Stimulated activated effector memory CD8-positive, alpha-beta T cell treated with anti-CD3 and anti-CD28 coated beads, Interleukin-12 subunit alpha, Interleukin-12 subunit beta, amount 100 ng/mL, for 72 hours (primary cell): Measurements from ENCODE around the gene BORCS5.

Experiments
- ATAC-seq: fragments of 150-1000 bp; cut with Tn5 transposase; 2 replicates; pipeline ENCODE4 v1.10.0; 2021
- DNase-seq, 2 donors: peaks; one replicate each; pipeline ENCODE4 v3.0.0; 2021 to 2022; ENCODE audit warnings: low spot score in 2 of 2
- H3K27ac Mint-ChIP-seq: one replicate; pipeline ENCODE4 v1.8.0; 2022; ENCODE audit warnings: mild to moderate bottlenecking, mixed read lengths
- H3K36me3 Mint-ChIP-seq: one replicate; pipeline ENCODE4 v1.8.0; 2022; ENCODE audit warnings: mild to moderate bottlenecking, mixed read lengths
- H3K4me1 Mint-ChIP-seq: one replicate; pipeline ENCODE4 v1.8.0; 2022; ENCODE audit warnings: mixed read lengths
- H3K4me3 Mint-ChIP-seq: one replicate; pipeline ENCODE4 v1.8.0; 2022; ENCODE audit warnings: mild to moderate bottlenecking, mixed read lengths
- H3K9me3 Mint-ChIP-seq: one replicate; pipeline ENCODE4 v1.8.0; 2022; ENCODE audit warnings: mixed read lengths

The BORCS5 gene

GRCh38 chr12:12427568-12427967 lies 70.7 kb downstream of the BORCS5 start:
- Mint-ChIP-seq H3K27ac (peak overlapping the region; percentile 65), H3K4me1 (peaks cover 72% of the 10 kb centered on the region), H3K36me3 (no peaks in the 10 kb centered on the region), H3K4me3 (no peak overlapping the region), H3K9me3 (peaks cover 5% of the 10 kb centered on the region)
- DNase-seq (no peak), ATAC-seq (no peak)

DNA sequence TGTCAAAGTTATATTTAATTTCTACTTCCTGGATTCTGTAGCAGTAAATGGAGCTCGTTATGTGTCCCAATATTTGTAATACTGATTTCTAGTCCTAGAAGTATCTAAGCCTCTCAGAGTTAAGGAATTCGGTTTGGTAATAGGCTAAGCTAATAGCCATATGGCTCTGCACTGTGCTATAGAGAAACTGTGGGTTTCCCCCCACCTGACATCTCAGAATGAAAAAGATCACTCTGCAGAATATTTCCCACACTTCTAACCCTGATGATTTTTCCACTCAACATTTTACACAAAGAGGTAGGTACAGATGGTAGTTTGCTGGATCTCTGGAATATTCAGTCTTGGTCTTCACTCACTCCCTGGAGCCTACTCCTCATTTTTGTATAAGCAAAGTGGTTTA lies 71.2 kb downstream of the BORCS5 start:
- Mint-ChIP-seq H3K27ac (peak overlapping the region; percentile 65), H3K4me3 (no peak overlapping the region), H3K36me3 (no peaks in the 10 kb centered on the region), H3K4me1 (peaks cover 77% of the 10 kb centered on the region), H3K9me3 (peaks cover 5% of the 10 kb centered on the region)
- ATAC-seq = peak; percentile 49
- DNase-seq = no peak

DNA sequence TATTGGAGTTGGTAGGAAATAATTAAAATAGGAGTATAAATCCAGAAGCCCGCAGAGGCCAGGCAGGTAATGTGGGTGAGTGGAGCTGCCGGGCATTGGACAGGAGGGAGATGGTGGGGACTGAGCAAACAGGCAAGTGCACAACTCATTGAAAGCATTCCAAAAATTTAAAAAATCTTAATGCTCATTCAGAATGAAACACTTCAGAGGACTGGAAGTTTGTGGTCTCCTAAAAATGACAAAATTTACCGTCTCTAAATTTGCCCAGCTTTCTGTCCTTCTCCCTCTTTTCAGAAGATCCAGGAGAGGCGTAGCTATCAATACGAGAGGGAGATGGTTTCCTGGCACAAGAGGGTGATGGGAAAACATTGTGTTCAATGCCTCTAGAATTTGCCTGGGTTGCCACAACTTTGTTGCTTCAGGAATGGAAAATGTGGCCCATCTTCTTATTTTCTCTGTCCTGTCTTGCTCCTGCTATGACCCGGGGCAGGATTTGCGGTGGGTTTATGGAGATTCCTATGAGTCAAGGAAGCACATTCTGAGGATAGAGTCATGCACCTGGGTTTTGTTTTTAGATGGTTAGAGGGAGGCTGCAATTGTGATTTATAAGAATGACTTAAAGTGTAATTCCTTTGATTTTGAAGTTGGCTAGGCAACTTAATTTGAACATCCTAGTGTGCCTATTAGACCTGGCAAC lies 72.2 kb downstream of the BORCS5 start:
- H3K4me1 Mint-ChIP-seq = peaks cover 84% of the 10 kb centered on the region
- ATAC-seq = no peak
- H3K9me3 Mint-ChIP-seq = peaks cover 3% of the 10 kb centered on the region
- no peak for DNase-seq
- peak overlapping the region; percentile 80 for H3K27ac Mint-ChIP-seq
- peak overlapping the region; percentile 33 for H3K4me3 Mint-ChIP-seq
- H3K36me3 Mint-ChIP-seq = no peaks in the 10 kb centered on the region

GRCh38 chr12:12432364-12432763 lies 75.5 kb downstream of the BORCS5 start:
- ATAC-seq (no peak), DNase-seq (no peak)
- Mint-ChIP-seq H3K36me3 (peaks cover 18% of the 10 kb centered on the region), H3K27ac (peak overlapping the region; percentile 75), H3K9me3 (no peaks in the 10 kb centered on the region), H3K4me3 (peak overlapping the region; percentile 63), H3K4me1 (peaks cover 75% of the 10 kb centered on the region)

GRCh38 chr12:12433203-12433731 lies 76.4 kb downstream of the BORCS5 start:
- peaks cover 70% of the 10 kb centered on the region for H3K4me1 Mint-ChIP-seq
- DNase-seq = no peak

DNA sequence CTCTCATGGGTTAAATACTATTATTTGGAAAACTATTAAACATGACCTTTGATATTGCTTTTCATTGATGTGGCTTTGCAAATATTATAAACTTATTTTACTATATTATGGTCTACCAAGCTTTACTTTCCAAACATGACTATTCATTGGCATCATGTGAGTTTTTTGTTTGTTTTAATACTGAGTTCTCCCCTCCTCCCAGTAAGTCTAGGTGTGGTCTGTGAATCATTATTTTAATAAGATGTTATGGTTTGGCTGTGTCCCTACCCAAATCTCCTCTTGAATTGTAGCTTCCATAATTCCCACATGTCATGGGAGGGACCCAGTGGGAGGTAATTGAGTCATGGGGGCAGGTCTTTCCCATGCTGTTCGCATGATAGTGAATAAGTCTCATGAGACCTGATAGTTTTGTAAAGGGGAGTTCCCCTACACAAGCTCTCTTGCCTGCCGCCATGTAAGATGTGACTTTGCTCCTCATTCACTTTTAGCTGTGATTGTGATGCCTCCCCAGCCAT lies 80.0 kb downstream of the BORCS5 start:
- DNase-seq (no peak), ATAC-seq (no peak)
- peaks cover 66% of the 10 kb centered on the region for H3K4me1 Mint-ChIP-seq
- peak overlapping the region; percentile 67 for H3K27ac Mint-ChIP-seq
- no peaks in the 10 kb centered on the region for H3K9me3 Mint-ChIP-seq
- H3K36me3 Mint-ChIP-seq = peaks cover 38% of the 10 kb centered on the region
- no peak overlapping the region for H3K4me3 Mint-ChIP-seq

More at GRCh38 chr12:12433203-12433731, 76.4 kb downstream of the BORCS5 start:
- ATAC-seq = no peak
- H3K27ac Mint-ChIP-seq = peak overlapping the region; percentile 75
- H3K9me3 Mint-ChIP-seq = no peaks in the 10 kb centered on the region
- no peak overlapping the region for H3K4me3 Mint-ChIP-seq
- peaks cover 27% of the 10 kb centered on the region for H3K36me3 Mint-ChIP-seq

DNA sequence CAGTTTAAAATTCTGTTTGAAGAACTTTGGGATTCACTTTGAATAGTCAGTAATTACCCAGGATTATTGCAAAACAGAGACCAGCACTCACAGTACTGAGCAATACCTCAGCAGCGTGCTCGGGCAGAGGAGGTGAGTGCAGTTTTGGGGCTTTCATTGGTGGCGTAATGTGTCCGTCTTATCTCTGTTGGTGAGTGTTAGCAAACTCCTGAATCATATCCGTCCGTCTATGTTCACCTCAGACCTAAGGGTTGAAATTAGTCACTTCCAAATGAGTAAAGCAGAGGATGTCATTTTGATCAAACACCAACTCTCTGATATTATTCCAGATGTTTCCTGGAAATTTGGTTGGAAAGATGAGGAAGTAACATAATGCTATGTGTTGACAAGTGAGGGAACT lies 82.8 kb downstream of the BORCS5 start:
- Mint-ChIP-seq H3K4me1 (peaks cover 66% of the 10 kb centered on the region), H3K36me3 (peaks cover 55% of the 10 kb centered on the region), H3K27ac (peak overlapping the region; percentile 94), H3K4me3 (peak overlapping the region; percentile 51), H3K9me3 (no peaks in the 10 kb centered on the region)
- ATAC-seq = peak; percentile 91
- DNase-seq = peak in 1 of 2 donors; percentile 83

DNA sequence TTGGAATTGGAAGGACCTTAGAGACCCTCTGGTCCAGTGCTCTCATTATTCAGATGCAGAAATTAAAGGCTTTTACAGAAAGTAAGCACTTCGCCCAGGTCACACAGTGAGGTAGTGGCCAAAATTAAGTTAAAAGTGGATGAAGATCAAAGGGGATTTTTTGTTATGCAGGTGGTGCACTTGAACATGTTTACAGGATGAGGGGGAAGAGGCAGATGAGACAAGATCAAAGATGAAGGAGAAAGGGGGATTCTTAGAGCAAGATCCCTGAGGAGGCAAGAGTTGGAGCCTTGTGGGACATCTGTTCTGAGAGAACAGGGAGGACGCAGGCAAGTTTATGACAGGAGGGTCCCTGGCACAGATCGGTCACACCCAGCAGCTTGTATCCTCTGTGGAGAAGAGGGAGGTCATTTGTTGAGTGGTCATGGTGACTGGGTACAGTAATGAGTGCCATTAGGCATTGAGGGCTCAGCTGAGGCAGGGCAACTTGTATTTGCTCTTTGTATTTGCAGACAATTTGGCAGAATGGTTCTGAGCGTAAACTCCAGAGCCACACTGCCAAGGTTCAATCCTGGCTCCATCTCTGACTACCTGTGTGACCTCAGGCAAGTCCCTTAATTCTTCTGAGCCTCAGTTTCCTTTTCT lies 84.0 kb downstream of the BORCS5 start:
- Mint-ChIP-seq H3K4me1 (peaks cover 66% of the 10 kb centered on the region), H3K36me3 (peaks cover 62% of the 10 kb centered on the region), H3K9me3 (no peaks in the 10 kb centered on the region), H3K27ac (peak overlapping the region; percentile 94), H3K4me3 (peak overlapping the region; percentile 51)
- no peak for ATAC-seq
- DNase-seq = no peak

GRCh38 chr12:12441429-12441807 lies 84.5 kb downstream of the BORCS5 start:
- ATAC-seq (no peak), DNase-seq (no peak)
- Mint-ChIP-seq H3K36me3 (peaks cover 59% of the 10 kb centered on the region), H3K27ac (peak overlapping the region; percentile 94), H3K9me3 (no peaks in the 10 kb centered on the region), H3K4me1 (peaks cover 66% of the 10 kb centered on the region), H3K4me3 (peak overlapping the region; percentile 51)

GRCh38 chr12:12441843-12442461 lies 85.1 kb downstream of the BORCS5 start:
- ATAC-seq (peak; percentile 89), DNase-seq (peak; percentile 36 to 84)
- H3K27ac Mint-ChIP-seq = peak overlapping the region; percentile 94
- H3K9me3 Mint-ChIP-seq = no peaks in the 10 kb centered on the region
- H3K4me3 Mint-ChIP-seq = peak overlapping the region; percentile 51
- H3K36me3 Mint-ChIP-seq = peaks cover 54% of the 10 kb centered on the region
- peaks cover 66% of the 10 kb centered on the region for H3K4me1 Mint-ChIP-seq

GRCh38 chr12:12442548-12443071 lies 85.7 kb downstream of the BORCS5 start:
- Mint-ChIP-seq H3K4me3 (peak overlapping the region; percentile 51), H3K36me3 (peaks cover 47% of the 10 kb centered on the region), H3K9me3 (no peaks in the 10 kb centered on the region), H3K4me1 (peaks cover 65% of the 10 kb centered on the region), H3K27ac (peak overlapping the region; percentile 94)
- DNase-seq = no peak
- ATAC-seq = peak; percentile 8

DNA sequence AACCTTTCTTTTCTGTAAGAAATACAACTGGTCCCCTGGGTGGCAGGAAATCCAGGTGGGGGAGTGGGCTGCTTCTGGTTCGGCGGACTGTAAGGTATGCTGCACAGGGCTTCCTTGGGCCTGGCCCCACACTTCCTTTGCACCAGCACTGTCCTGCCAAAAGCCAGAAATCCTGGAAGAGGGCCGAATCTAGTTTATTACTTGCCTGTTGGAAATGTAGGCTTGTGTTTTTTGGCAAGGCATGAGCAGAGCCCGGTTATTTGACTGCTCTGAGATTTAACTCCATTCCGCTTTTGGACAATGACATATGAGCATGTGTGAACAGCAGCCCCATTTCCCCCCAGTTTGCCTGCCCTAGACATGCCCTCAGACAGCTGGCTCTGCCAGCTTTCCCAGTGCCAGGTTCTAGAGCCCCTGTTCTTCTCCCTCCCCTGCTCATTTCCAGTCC lies 86.6 kb downstream of the BORCS5 start:
- H3K4me3 Mint-ChIP-seq = peak overlapping the region; percentile 51
- peak overlapping the region; percentile 94 for H3K27ac Mint-ChIP-seq
- H3K36me3 Mint-ChIP-seq = peaks cover 39% of the 10 kb centered on the region
- peaks cover 64% of the 10 kb centered on the region for H3K4me1 Mint-ChIP-seq
- ATAC-seq (no peak), DNase-seq (no peak)
- no peaks in the 10 kb centered on the region for H3K9me3 Mint-ChIP-seq

GRCh38 chr12:12445165-12445881 lies 88.4 kb downstream of the BORCS5 start:
- ATAC-seq (no peak), DNase-seq (no peak)
- H3K4me3 Mint-ChIP-seq = no peak overlapping the region
- peaks cover 49% of the 10 kb centered on the region for H3K4me1 Mint-ChIP-seq
- no peaks in the 10 kb centered on the region for H3K9me3 Mint-ChIP-seq
- peaks cover 37% of the 10 kb centered on the region for H3K36me3 Mint-ChIP-seq
- no peak overlapping the region for H3K27ac Mint-ChIP-seq

GRCh38 chr12:12445882-12446181 lies 89.0 kb downstream of the BORCS5 start:
- Mint-ChIP-seq H3K9me3 (no peaks in the 10 kb centered on the region), H3K27ac (no peak overlapping the region), H3K4me3 (no peak overlapping the region), H3K4me1 (peaks cover 43% of the 10 kb centered on the region), H3K36me3 (peaks cover 35% of the 10 kb centered on the region)
- no peak for ATAC-seq
- DNase-seq = no peak

- DNase-seq (no peak), ATAC-seq (no peak)
- Mint-ChIP-seq H3K9me3 (no peaks in the 10 kb centered on the region), H3K4me1 (peaks cover 34% of the 10 kb centered on the region), H3K36me3 (peaks cover 30% of the 10 kb centered on the region), H3K4me3 (no peak overlapping the region), H3K27ac (peak overlapping the region; percentile 80)
Measured at GRCh38 chr12:12446786-12447185, 89.9 kb downstream of the BORCS5 start.
